Osteocyte (in vitro differentiated cells): ENCODE data around the gene SMPD2. TPM values are rescaled to one million over a fixed set of nuclear protein-coding genes. Genes with fewer than 3 reads are reported as not detected.

Source experiments
- DNase-seq: peaks from one replicate; pipeline ENCODE4 v3.0.0; 2021; ENCODE audit warnings: mixed read lengths; ENCODE audit not compliant: unreplicated experiment; ENCODE audit errors: extremely low spot score
- H3K27ac Mint-ChIP-seq: one replicate; pipeline ENCODE4 v1.8.0; 2021; ENCODE audit warnings: mild to moderate bottlenecking, mixed read lengths; ENCODE audit not compliant: unreplicated experiment
- H3K27me3 Mint-ChIP-seq: one replicate; pipeline ENCODE4 v1.8.0; 2021; ENCODE audit warnings: mixed read lengths; ENCODE audit not compliant: unreplicated experiment
- H3K36me3 Mint-ChIP-seq: one replicate; pipeline ENCODE4 v1.8.0; 2021; ENCODE audit warnings: mixed read lengths; ENCODE audit not compliant: unreplicated experiment
- H3K4me1 Mint-ChIP-seq: one replicate; pipeline ENCODE4 v1.8.0; 2021; ENCODE audit warnings: mixed read lengths; ENCODE audit not compliant: unreplicated experiment
- H3K4me3 Mint-ChIP-seq: one replicate; pipeline ENCODE4 v1.8.0; 2021; ENCODE audit warnings: mild to moderate bottlenecking, moderate library complexity, mixed read lengths; ENCODE audit not compliant: unreplicated experiment
- H3K9me3 Mint-ChIP-seq: one replicate; pipeline ENCODE4 v1.8.0; 2021; ENCODE audit warnings: mixed read lengths; ENCODE audit not compliant: unreplicated experiment
- total RNA-seq: library from RNA; stranded (reverse); gene quantifications from 2 replicates; pipeline ENCODE4 v1.2.1, GENCODE V29; 2021
- TF ChIP-seq, protein P1 (sequence below): fragments of 200-600 bp; sonication (generic); IDR thresholded peaks from 2 replicates; pipeline ENCODE4 v1.5.0; 2021; ENCODE audit warnings: antibody characterized with exemption, mild to moderate bottlenecking, moderate library complexity

SMPD2 gene
- total RNA-seq, 1 donor from 2014 or later = 10.1 TPM

- no peaks in the 10 kb centered on the region for H3K27me3 Mint-ChIP-seq
- H3K4me3 Mint-ChIP-seq = no peak overlapping the region
- no peak for DNase-seq
- no peak overlapping the region for H3K27ac Mint-ChIP-seq
- peaks cover 12% of the 10 kb centered on the region for H3K4me1 Mint-ChIP-seq
- TF ChIP-seq, protein P1, sequence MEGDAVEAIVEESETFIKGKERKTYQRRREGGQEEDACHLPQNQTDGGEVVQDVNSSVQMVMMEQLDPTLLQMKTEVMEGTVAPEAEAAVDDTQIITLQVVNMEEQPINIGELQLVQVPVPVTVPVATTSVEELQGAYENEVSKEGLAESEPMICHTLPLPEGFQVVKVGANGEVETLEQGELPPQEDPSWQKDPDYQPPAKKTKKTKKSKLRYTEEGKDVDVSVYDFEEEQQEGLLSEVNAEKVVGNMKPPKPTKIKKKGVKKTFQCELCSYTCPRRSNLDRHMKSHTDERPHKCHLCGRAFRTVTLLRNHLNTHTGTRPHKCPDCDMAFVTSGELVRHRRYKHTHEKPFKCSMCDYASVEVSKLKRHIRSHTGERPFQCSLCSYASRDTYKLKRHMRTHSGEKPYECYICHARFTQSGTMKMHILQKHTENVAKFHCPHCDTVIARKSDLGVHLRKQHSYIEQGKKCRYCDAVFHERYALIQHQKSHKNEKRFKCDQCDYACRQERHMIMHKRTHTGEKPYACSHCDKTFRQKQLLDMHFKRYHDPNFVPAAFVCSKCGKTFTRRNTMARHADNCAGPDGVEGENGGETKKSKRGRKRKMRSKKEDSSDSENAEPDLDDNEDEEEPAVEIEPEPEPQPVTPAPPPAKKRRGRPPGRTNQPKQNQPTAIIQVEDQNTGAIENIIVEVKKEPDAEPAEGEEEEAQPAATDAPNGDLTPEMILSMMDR = no peak
- H3K9me3 Mint-ChIP-seq = no peaks in the 10 kb centered on the region
- H3K36me3 Mint-ChIP-seq = peaks cover 15% of the 10 kb centered on the region
Observed at GRCh38 chr6:109446072-109446471, 5.5 kb downstream of the SMPD2 start.

GRCh38 chr6:109446541-109446940 lies 6.0 kb downstream of the SMPD2 start:
- no peaks in the 10 kb centered on the region for H3K9me3 Mint-ChIP-seq
- TF ChIP-seq, protein P1 = no peak
- H3K27me3 Mint-ChIP-seq = no peaks in the 10 kb centered on the region
- H3K36me3 Mint-ChIP-seq = peaks cover 15% of the 10 kb centered on the region
- peaks cover 8% of the 10 kb centered on the region for H3K4me1 Mint-ChIP-seq
- DNase-seq = no peak
- H3K27ac Mint-ChIP-seq = no peak overlapping the region
- H3K4me3 Mint-ChIP-seq = no peak overlapping the region

- Mint-ChIP-seq H3K9me3 (no peaks in the 10 kb centered on the region), H3K4me3 (no peak overlapping the region), H3K27ac (no peak overlapping the region), H3K27me3 (no peaks in the 10 kb centered on the region), H3K36me3 (peaks cover 15% of the 10 kb centered on the region), H3K4me1 (peaks cover 3% of the 10 kb centered on the region)
- TF ChIP-seq, protein P1 = no peak
- DNase-seq = no peak
Observed at GRCh38 chr6:109447087-109447486, 6.6 kb downstream of the SMPD2 start.

- no peak for DNase-seq
- no peaks in the 10 kb centered on the region for H3K27me3 Mint-ChIP-seq
- TF ChIP-seq, protein P1 = no peak
- H3K4me3 Mint-ChIP-seq = no peak overlapping the region
- H3K4me1 Mint-ChIP-seq = no peaks in the 10 kb centered on the region
- peaks cover 15% of the 10 kb centered on the region for H3K36me3 Mint-ChIP-seq
- H3K9me3 Mint-ChIP-seq = no peaks in the 10 kb centered on the region
- no peak overlapping the region for H3K27ac Mint-ChIP-seq
Observed at GRCh38 chr6:109447878-109448555, 7.5 kb downstream of the SMPD2 start.

GRCh38 chr6:109448615-109449014 lies 8.1 kb downstream of the SMPD2 start:
- Mint-ChIP-seq H3K4me3 (no peak overlapping the region), H3K4me1 (peaks cover under 1% of the 10 kb centered on the region), H3K9me3 (no peaks in the 10 kb centered on the region), H3K36me3 (peaks cover 13% of the 10 kb centered on the region), H3K27ac (no peak overlapping the region), H3K27me3 (no peaks in the 10 kb centered on the region)
- DNase-seq = peak; percentile 75
- TF ChIP-seq, protein P1 = no peak
